Spleen (tissue), 11 donors: ENCODE data around the gene BANF1. TPM values are rescaled to one million over a fixed set of nuclear protein-coding genes. Genes with fewer than 3 reads are reported as not detected.

Experiments used
- DNase-seq: peaks from one replicate; pipeline ENCODE4 v3.0.0-alpha.2; 2020
- H3K27ac ChIP-seq, 8 donors: fragments of 200-600 bp; sonication (generic) in 7 of 8; 1 replicate in 4 of 8; 2 replicates in 4 of 8; pipeline versions ENCODE4 v1.5.0 to v1.8.0; 2016 to 2021; ENCODE audit warnings: inconsistent platforms in 4 of 8, mild to moderate bottlenecking in 4 of 8, moderate library complexity in 1 of 8
- H3K27me3 ChIP-seq, 7 donors: fragments of 200-600 bp; sonication (generic) in 6 of 7; replicated peaks in 1 of 7; 1 replicate in 4 of 7; 2 replicates in 3 of 7; pipeline versions ENCODE4 v1.5.0 to v1.8.0; 2016 to 2021; ENCODE audit warnings: inconsistent platforms in 3 of 7, mild to moderate bottlenecking in 1 of 7
- H3K36me3 ChIP-seq, 6 donors: fragments of 200-600 bp; sonication (generic) in 5 of 6; 1 replicate in 4 of 6; 2 replicates in 2 of 6; pipeline versions ENCODE4 v1.5.0 to v1.8.0; 2016 to 2021; ENCODE audit warnings: inconsistent platforms in 2 of 6
- H3K4me1 ChIP-seq, 6 donors: fragments of 200-600 bp; sonication (generic) in 5 of 6; 1 replicate in 3 of 6; 2 replicates in 3 of 6; pipeline versions ENCODE4 v1.5.0 to v1.8.0; 2016 to 2021; ENCODE audit warnings: inconsistent platforms in 3 of 6
- H3K4me3 ChIP-seq, 8 donors: fragments of 200-600 bp; sonication (generic) in 7 of 8; 1 replicate in 4 of 8; 2 replicates in 4 of 8; pipeline versions ENCODE4 v1.5.0 to v1.8.0; 2016 to 2021; ENCODE audit warnings: inconsistent platforms in 4 of 8, mild to moderate bottlenecking in 4 of 8, moderate library complexity in 2 of 8
- H3K9me3 ChIP-seq, 8 donors: fragments of 200-600 bp; sonication (generic) in 7 of 8; 1 replicate in 4 of 8; 2 replicates in 4 of 8; pipeline versions ENCODE4 v1.5.0 to v1.8.0; 2016 to 2021; ENCODE audit warnings: inconsistent platforms in 4 of 8
- CTCF ChIP-seq, 11 experiments: fragments of 200-600 bp in 7 of 11; fragments of 450-650 bp in 4 of 11; sonication (generic) in 4 of 11; IDR thresholded peaks in 8 of 11; conservative IDR thresholded peaks in 3 of 11; 1 replicate in 7 of 11; 2 replicates in 4 of 11; pipeline versions ENCODE4 v1.4.0 to v1.8.0; 2016 to 2021; ENCODE audit warnings: antibody characterized with exemption in 11 of 11, inconsistent platforms in 4 of 11, mild to moderate bottlenecking in 1 of 11
- POLR2A ChIP-seq, 3 donors: fragments of 450-650 bp; IDR thresholded peaks; one replicate each; pipeline ENCODE4 v1.5.1; 2017; ENCODE audit warnings: antibody characterized with exemption in 3 of 3, mild to moderate bottlenecking in 1 of 3
- POLR2AphosphoS5 ChIP-seq, 3 donors: sonication (generic); formaldehyde crosslinking; IDR thresholded peaks; one replicate each; pipeline ENCODE4 v1.5.1; 2017; ENCODE audit warnings: antibody characterized with exemption in 3 of 3
- WGBS, 5 donors: extraction: QIAGEN DNeasy Blood & Tissue Kit in 3 of 5; methylation state at CpG; one replicate each; pipeline versions ENCODE4 v1.1.5 to v1.1.7; 2013 to 2018; 5-methylcytosine and 5-hydroxymethylcytosine counted together
- intact Hi-C: fragments of 100-400 bp; cut with DNase I; formaldehyde crosslinking; loops from one replicate; pipeline ENCODE4 v1.15.0; 2023; ENCODE audit warnings: low total_unique reads
- polyA plus RNA-seq, 3 donors: library from polyadenylated mRNA; stranded (reverse); fragments of 200-250 nt; gene quantifications; one replicate each; pipeline ENCODE4 v1.2.1, GENCODE V29; 2013
- total RNA-seq, 7 donors: library from RNA; depleted of rRNA in 3 of 7; stranded (reverse); fragments of >200 nt in 3 of 7; fragmentation: NEBNext Ultra II Directional in 4 of 7; extraction: Animal tissue kit (Norgen Biotek cat#: 25700) in 4 of 7; gene quantifications; one replicate each; pipeline versions ENCODE4 v1.1.0 to v1.2.1, GENCODE V29; 2016 to 2021
- donor health status: healthy with polysubstance abuse.
- donor health status: DM: no; HTN: no; CAD: no; lungs with moderate emphysema.
- donor health status: DM: no; HTN: no; CAD: no.
- donor health status: Bipolar disorder and iron deficiency.
- donor health status: healthy.
- donor health status: DM: no; HTN: no; CAD: no.
- donor health status: DM: yes; HTN: yes; CAD: no.

The BANF1 gene
- total and polyA plus RNA-seq, 10 donors, result 50.5 to 219 (median 109) TPM

- H3K36me3 ChIP-seq, result no peaks in the 10 kb centered on the region
- no peak overlapping the region for H3K27ac ChIP-seq
- WGBS, 5 donors, result 59 to 69% (median 60%) methylated on average over 8 to 11 of the region's 12 CpGs
- DNase-seq, result no peak
- peak overlapping the region in 1 of 8 donors; percentile 51 for H3K4me3 ChIP-seq
- no peaks in the 10 kb centered on the region for H3K9me3 ChIP-seq
- H3K4me1 ChIP-seq, result peaks cover 3 to 27% (median 9%) of the 10 kb centered on the region in 6 donors
- peaks cover 6 to 38% (median 19%) of the 10 kb centered on the region in 7 donors for H3K27me3 ChIP-seq
- intact Hi-C loops, result no loop called here
- TF ChIP-seq POLR2AphosphoS5 (IDR thresholded peaks at IDR 0.05), result no peak
- no peak for TF ChIP-seq POLR2A (IDR thresholded peaks at IDR 0.05)
- TF ChIP-seq CTCF (IDR thresholded peaks at IDR 0.05 in 8 of 11, conservative IDR thresholded peaks at IDR 0.05 in 3 of 11), result no peak
These were observed 10.2 kb downstream of the BANF1 start for GRCh38 chr11:66012371-66012945.

DNA sequence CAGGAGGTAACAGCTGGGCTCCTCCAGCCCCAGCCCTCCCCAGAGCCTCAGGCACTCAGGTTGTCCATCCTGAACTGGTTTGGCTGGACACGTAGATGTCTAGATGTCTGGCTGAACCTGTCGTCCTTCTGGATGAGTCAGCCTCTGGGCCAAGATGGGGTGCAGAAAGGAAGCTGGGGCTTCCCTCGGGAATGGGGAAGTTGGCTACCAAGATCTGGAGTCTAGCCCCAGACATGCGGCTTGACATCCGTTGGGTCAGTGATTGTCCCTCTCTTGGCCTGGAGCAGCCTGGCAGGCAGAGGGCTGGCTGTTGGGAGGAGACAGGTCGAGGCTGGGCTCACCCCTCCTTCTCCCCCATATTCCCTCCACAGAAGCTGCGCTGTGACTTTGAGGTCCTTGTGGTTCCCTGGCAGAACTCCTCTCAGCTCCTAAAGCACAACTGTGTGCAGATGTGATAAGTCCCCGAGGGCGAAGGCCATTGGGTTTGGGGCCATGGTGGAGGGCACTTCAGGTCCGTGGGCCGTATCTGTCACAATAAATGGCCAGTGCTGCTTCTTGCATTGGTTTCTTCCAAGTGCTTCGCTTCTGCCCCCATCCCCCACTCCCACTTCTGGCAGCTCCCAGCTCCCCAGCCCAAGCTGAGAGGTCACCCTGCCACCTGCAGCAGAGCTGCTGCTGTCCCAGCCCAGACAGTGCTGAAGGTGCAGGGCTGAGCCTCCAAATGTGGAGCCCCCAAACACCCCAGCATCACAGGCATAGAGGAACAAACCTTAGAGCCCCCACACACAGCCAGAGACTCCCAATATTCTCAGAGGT lies 10.9 kb downstream of the BANF1 start:
- intact Hi-C loops, result no loop called here
- Histone ChIP-seq H3K4me1 (peaks cover 3 to 27% (median 9%) of the 10 kb centered on the region in 6 donors), H3K27me3 (peaks cover 6 to 38% (median 19%) of the 10 kb centered on the region in 7 donors), H3K36me3 (no peaks in the 10 kb centered on the region), H3K4me3 (no peak overlapping the region), H3K9me3 (no peaks in the 10 kb centered on the region), H3K27ac (no peak overlapping the region)
- DNase-seq, result no peak
- WGBS, 5 donors, result 35 to 46% (median 44%) methylated on average over 8 to 12 of the region's 12 CpGs
- TF ChIP-seq CTCF (IDR thresholded peaks at IDR 0.05 in 8 of 11, conservative IDR thresholded peaks at IDR 0.05 in 3 of 11) (no peak), POLR2A (IDR thresholded peaks at IDR 0.05) (no peak), POLR2AphosphoS5 (IDR thresholded peaks at IDR 0.05) (no peak)

GRCh38 chr11:66013762-66014100 lies 11.4 kb downstream of the BANF1 start:
- DNase-seq, result no peak
- no peak overlapping the region for H3K4me3 ChIP-seq
- no peaks in the 10 kb centered on the region for H3K36me3 ChIP-seq
- no peak overlapping the region for H3K27ac ChIP-seq
- 79 to 87% (median 83%) methylated on average over 7 of the region's 7 CpGs for WGBS, 5 donors
- TF ChIP-seq POLR2AphosphoS5 (IDR thresholded peaks at IDR 0.05), result no peak
- no peak for TF ChIP-seq CTCF (IDR thresholded peaks at IDR 0.05 in 8 of 11, conservative IDR thresholded peaks at IDR 0.05 in 3 of 11)
- TF ChIP-seq POLR2A (IDR thresholded peaks at IDR 0.05), result no peak
- H3K9me3 ChIP-seq, result no peaks in the 10 kb centered on the region
- intact Hi-C loops, result no loop called here
- peaks cover 3 to 27% (median 9%) of the 10 kb centered on the region in 6 donors for H3K4me1 ChIP-seq
- H3K27me3 ChIP-seq, result peaks cover 6 to 38% (median 19%) of the 10 kb centered on the region in 7 donors

GRCh38 chr11:66014804-66015453 lies 12.6 kb downstream of the BANF1 start:
- Histone ChIP-seq H3K4me3 (no peak overlapping the region), H3K9me3 (no peaks in the 10 kb centered on the region), H3K36me3 (no peaks in the 10 kb centered on the region), H3K27me3 (peaks cover 6 to 38% (median 19%) of the 10 kb centered on the region in 7 donors), H3K27ac (peak overlapping the region in 2 of 8 donors; percentile 23 to 40), H3K4me1 (peaks cover 3 to 27% (median 9%) of the 10 kb centered on the region in 6 donors)
- WGBS, 5 donors, result 76 to 93% (median 87%) methylated on average over 6 of the region's 6 CpGs
- TF ChIP-seq CTCF (IDR thresholded peaks at IDR 0.05 in 8 of 11, conservative IDR thresholded peaks at IDR 0.05 in 3 of 11) (no peak), POLR2AphosphoS5 (IDR thresholded peaks at IDR 0.05) (no peak), POLR2A (IDR thresholded peaks at IDR 0.05) (no peak)
- intact Hi-C loops, result no loop called here
- DNase-seq, result no peak
